GM19099 (cell line): ENCODE results near the gene FAM120B.

Experiments used
- POLR2A ChIP-seq: IDR thresholded peaks from 3 replicates; pipeline ENCODE4 v1.6.1; 2011; ENCODE audit warnings: low read depth; ENCODE audit not compliant: insufficient read length; ENCODE audit errors: extremely low read depth

The FAM120B gene

GRCh38 chr6:170279426-170279825 lies 27.1 kb upstream of the FAM120B start:
- TF ChIP-seq POLR2A = no peak

- no peak for TF ChIP-seq POLR2A
These were observed 26.4 kb upstream of the FAM120B start for GRCh38 chr6:170279977-170280688.

GRCh38 chr6:170280689-170281045 lies 25.9 kb upstream of the FAM120B start:
- no peak for TF ChIP-seq POLR2A

- no peak for TF ChIP-seq POLR2A
These were observed 24.9 kb upstream of the FAM120B start for GRCh38 chr6:170281331-170282292.

GRCh38 chr6:170282512-170283158 lies 23.9 kb upstream of the FAM120B start:
- TF ChIP-seq POLR2A = no peak

- no peak for TF ChIP-seq POLR2A
These were observed 23.1 kb upstream of the FAM120B start for GRCh38 chr6:170283212-170284081.

- TF ChIP-seq POLR2A = no peak
These were observed 22.3 kb upstream of the FAM120B start for GRCh38 chr6:170284126-170284773.

- no peak for TF ChIP-seq POLR2A
These were observed 21.6 kb upstream of the FAM120B start for GRCh38 chr6:170284866-170285469.

GRCh38 chr6:170285482-170285881 lies 21.1 kb upstream of the FAM120B start:
- TF ChIP-seq POLR2A = no peak

- TF ChIP-seq POLR2A = no peak
These were observed 20.2 kb upstream of the FAM120B start for GRCh38 chr6:170286246-170286933.

GRCh38 chr6:170286934-170287265 lies 19.7 kb upstream of the FAM120B start:
- TF ChIP-seq POLR2A = no peak

GRCh38 chr6:170287371-170287876 lies 19.1 kb upstream of the FAM120B start:
- no peak for TF ChIP-seq POLR2A

GRCh38 chr6:170288091-170288631 lies 18.4 kb upstream of the FAM120B start:
- no peak for TF ChIP-seq POLR2A
